NCI-H748 (cell line): ENCODE results near the gene EEF1AKMT3.
"Not testable (repeated sequence)": the region's sequence is repeated elsewhere in the genome, so short reads cannot be mapped to it uniquely, and the experiment has no call there.

Experiments
- DNase-seq: peaks from one replicate; lab custom pipeline; 2025; ENCODE audit not compliant: unreplicated experiment; lab: John Stamatoyannopoulos, UW

EEF1AKMT3 gene

DNA sequence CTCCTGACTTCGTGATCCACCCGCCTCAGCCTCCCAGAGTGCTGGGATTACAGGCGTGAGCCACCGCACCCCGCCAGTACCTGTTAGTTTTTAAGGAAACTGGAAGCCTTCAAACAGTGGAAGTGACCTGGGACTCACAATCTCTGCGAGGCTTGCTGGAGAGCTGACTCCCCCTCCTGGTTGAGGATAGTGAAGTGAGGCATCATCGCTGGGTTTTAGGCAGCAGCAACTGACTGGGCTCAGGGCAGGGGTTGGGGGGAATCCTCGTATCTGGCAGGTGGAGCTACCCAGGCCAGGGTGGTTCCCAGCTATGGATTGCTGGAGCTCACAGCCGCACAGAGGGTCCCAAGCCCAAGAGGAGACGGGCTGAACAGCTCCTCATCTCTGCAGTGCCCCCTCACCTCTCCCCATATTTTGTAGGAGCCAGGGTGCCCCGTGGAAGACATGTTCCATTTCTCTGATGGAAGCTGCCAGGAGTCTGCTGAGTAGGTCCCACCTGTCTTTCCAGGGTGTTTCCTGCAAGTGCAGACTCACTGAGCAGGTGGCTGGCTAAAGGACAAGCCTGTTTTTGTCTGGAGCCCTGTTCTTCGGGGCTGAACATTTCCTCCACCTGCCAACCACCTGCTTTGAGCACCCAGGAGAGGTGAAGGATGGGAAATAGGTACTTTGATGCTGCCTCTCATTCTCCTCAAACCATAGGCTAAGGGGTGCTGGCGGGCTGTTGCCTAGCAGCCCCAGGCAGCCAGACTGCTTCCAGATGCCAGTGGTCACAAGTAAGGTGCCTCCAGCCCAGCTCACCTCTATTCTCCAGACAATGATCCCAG, 43.0 kb downstream of the EEF1AKMT3 start:
- DNase-seq, result peak; percentile 49

- DNase-seq, result no peak
These were observed 43.8 kb downstream of the EEF1AKMT3 start for GRCh38 chr12:57816001-57816854.

- no peak for DNase-seq
These were observed 44.4 kb downstream of the EEF1AKMT3 start for GRCh38 chr12:57816855-57817151.

DNA sequence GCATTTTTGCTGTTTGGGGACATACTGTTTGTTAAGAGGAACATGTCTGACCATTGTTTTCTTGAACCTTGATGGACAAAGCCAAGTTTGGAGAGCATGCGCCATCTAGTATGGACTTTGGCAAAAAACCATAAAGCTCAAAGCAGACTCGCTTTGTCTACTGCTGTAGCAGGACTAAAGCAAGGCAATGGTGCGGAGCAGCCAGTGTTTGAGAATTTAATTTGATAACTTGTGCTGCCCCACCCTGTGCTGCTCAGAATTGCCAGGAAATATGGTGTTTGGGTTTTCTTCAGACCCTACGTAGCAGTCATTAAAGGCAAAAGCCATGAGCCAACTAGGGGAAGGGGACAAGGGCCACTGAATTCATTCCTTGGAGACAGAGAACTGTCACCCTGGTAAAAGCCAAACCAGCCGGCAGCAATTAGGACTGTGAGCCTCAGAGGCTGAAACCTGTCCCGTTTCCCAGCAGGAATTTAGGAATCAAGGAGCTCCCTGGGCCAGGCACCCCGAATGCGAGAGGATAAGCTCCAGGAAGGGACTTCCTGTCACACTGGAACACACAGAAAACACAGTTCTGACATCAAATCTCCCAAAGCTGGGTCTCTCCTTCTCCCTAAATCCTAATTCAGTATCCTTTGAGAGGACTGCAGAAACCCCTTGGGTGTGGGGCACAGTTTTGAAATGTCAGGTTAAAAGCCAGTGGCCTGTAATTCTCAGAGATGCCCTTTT, 45.0 kb downstream of the EEF1AKMT3 start:
- no peak for DNase-seq

GRCh38 chr12:57817990-57818331, 45.5 kb downstream of the EEF1AKMT3 start:
- DNase-seq, result not testable (repeated sequence)

- DNase-seq, result not testable (repeated sequence)
These were observed 47.7 kb downstream of the EEF1AKMT3 start for GRCh38 chr12:57820119-57820518.

DNA sequence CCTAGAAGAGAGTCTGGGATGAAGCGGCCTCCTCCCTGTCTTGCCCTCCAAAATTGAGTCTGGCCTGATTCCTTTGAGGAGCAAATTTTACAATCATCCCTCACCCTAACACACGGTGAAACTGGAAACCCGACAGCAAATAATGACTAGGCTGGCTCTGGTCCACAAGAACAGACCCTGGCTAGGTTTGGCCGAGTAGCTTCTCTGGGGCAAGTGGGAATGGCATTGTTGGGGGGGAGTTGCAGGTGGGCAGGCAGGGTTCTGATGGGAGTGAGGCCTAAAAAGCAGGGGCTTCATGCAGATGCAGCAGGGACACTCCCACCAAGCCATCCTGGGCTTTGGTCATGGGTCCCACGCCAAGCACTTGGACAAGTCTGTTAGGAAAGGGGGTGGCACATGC, 48.6 kb downstream of the EEF1AKMT3 start:
- not testable (repeated sequence) for DNase-seq

GRCh38 chr12:57821474-57822214, 49.2 kb downstream of the EEF1AKMT3 start:
- DNase-seq, result no peak

DNA sequence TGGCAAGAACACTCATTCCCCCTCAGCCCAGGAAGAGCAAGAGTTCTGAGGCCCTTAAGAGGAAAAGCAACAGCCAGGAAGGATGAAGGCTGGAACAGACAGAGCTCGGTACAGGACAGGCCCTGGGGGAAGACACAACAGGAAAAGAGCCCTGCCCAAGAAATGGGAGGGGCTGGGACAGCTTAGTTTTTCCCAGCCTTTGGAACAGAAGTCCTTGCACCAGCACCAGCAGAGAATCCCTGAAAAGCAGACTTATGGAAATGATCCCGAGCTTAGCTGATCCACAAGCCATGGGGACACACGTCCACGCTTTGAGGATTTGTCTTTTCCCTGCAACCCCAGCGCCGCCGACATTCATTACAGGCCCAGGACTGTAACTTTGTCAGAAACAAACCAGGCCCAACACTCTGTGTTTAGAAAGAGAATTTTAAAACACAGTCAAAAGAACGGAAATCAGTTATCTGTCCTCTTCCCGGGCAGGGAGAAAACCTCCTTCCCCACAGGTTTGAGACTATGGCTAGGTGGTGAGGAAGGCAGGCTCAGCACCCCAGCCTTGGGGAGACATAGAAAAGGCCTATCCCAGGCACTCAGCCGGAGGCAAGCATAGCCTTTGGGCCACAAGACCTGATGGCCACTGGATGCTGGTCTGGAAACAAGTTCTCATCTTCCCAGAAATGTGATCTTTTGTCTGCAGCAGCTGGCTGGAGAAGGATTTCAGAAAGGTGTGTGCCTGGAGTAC, 50.1 kb downstream of the EEF1AKMT3 start:
- DNase-seq, result no peak

DNA sequence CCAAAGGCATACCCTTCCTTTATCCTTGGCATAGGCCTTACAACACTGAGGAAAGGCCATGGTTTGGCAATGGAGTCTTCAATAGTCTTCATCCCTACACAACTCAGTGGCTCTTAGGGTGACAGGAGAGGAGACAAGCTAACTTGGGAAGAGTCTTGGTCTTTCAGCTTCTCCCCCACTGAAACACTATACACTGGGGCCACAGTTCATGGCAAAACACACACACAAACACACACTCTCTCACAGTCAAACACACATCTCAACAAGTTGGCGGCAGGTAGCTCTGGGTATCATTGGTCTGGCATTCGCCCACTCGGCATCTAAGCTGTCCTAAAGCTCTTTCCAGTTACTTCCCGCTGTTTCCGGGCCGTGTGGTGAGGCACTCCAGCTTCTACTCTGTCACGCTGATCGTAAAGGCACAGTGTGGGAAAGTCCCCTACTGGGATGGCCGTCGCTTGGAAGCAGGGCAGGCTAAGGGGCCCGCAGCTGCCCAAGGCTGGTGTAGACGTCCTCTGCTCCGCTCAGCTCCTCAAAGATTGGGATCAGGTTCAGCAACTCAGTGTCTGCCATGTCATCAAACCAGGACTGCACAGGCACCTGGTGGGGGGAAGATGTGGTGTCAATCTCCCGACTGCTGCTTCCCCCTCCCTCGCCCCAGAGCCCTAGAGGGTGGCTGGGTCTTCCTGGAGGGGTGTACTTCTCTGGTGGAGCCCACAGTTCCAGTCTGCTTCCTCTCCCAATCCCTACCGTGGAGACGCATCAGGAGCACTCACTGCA, 50.9 kb downstream of the EEF1AKMT3 start:
- no peak for DNase-seq

- no peak for DNase-seq
These were observed 51.7 kb downstream of the EEF1AKMT3 start for GRCh38 chr12:57823908-57824640.

GRCh38 chr12:57825451-57825850, 53.0 kb downstream of the EEF1AKMT3 start:
- no peak for DNase-seq

- DNase-seq, result no peak
These were observed 54.0 kb downstream of the EEF1AKMT3 start for GRCh38 chr12:57826400-57826799.

DNA sequence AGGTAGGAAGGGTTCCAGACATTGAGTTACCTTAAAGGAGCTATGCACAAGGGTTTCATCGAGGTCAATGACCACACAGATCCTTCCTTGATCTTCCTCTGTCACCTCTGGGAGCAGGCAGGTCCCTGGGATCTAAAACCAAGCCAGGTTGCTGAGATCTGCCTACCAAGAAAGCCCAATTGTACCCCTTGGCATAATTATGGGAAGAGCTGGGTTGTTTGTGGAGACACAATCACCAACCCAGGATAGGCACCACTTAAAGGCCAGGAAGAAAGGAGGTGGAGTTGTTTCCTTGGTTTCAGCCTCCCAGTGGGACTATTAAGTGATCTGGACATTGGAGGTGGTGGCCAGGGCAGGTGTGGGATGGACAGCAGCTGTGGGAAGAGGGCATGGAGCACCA, 54.6 kb downstream of the EEF1AKMT3 start:
- no peak for DNase-seq

DNA sequence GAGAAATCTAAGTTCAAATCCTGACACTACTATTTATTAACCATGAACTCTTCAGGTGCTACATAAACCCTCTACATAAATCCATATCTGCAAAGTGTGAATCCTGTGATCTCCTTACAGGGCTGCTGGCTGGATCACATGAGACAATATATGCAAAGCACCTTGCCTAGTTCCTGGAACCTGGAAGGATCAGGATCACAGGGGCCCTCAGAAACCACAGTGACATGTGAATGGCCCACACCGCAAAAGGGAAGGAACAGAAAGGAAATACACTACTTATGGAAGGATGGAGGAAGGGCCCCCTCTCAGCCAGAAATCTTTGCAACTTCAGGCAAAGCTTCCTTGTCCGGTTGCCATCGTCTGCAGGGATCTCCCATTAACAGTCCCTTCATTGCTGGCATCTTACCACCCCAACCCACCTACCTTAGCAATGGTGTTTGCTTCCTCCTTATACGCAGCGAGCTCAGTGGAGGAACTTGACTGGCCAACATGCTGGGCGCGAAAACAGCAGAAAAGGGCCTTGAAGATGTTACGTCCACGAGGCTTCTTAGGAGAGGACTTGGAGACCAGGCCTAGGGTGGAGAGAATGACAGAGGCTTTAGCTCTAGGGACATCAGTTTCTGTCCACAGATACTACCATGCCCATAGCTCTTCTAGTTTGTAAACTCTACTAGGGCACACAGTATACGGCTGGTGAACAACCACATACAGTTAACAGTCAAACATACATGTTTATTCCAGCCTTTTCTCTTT, 56.8 kb downstream of the EEF1AKMT3 start:
- no peak for DNase-seq

- no peak for DNase-seq
These were observed 58.0 kb downstream of the EEF1AKMT3 start for GRCh38 chr12:57830393-57830792.
